CD4-positive, alpha-beta T cell treated with Interleukin-6 at 100 ng/mL for 8 hours (primary cell): ENCODE data around the gene KLK1.
"Not testable (repeated sequence)": the region's sequence is repeated elsewhere in the genome, so short reads cannot be mapped to it uniquely, and the experiment has no call there.

Experiments
- DNase-seq: peaks from one replicate; pipeline ENCODE4 v3.0.0-alpha.2; 2020; ENCODE audit warnings: mixed read lengths, low spot score

KLK1 gene

DNA sequence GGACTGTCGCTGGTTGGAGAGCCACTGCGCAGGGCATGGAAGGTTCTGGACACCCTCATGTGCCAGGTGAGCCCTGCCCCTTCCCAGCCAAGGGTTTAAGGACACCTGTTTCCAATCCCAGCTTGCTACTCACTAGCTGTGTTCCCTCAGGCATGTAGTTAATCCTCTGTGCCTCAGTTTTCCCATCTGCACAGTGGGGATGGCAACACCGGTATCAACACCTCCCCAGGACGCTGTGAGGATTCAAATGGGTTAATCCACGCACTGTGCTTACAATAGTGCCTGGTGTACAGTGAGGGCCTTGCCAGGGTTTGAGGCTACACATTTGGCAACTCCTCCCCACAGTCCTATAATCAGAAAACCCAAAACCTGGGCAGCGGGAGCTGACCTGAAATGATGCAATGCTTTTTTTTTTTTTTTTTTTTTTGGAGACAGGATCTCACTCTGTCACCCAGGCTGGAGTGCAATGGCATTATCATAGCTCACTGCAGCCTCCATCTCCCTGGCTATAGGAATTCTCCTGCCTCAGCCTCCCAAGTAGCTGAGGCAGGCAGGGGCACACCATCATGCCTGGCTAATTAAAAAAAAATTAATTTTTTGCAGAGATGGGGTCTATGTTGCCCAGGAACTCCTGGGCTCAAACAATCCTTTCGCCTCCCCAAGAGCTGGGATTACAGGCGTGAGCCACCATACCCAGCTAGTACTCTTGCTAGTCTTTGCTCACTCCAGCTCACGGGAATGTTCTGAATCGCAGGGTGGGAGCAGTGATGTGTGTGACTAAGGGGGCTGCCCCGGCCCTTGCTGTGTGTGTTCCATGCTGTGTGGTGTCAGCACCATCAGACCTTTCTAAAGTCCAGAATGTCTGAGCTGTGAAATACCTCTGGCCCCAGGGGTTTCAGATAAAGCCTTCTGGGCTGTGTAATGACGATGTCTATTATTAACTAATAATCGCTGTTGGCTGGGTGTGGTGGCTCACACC is 31.0 kb downstream of the KLK1 start:
- no peak for DNase-seq

- no peak for DNase-seq
Observed at GRCh38 chr19:50791594-50792271, 31.9 kb downstream of the KLK1 start.

DNA sequence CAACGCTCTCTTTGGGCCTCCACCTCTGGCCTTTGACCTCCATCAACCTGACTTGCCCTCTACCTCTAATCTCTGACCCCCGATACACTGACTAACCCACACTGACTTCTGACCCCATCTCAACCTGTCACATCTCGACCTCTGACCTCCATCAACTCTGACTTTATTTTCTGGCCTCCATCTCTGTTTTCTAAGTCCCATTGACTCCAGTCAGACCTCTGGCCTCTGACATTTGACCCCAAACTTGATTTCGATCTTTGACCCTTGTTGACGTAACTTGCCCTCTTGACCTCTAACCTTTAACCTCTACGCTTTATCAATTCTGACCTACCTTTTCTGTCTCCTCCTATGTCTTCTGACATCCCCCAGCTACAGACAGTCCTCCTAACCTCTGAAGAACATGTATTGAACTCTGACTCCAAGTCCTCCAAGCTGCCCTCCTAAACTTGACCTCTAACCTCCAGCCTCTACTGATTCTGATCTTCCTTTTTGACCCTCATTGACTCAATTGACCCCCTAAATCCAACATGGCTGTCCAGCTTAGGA is 32.6 kb downstream of the KLK1 start:
- DNase-seq = no peak

DNA sequence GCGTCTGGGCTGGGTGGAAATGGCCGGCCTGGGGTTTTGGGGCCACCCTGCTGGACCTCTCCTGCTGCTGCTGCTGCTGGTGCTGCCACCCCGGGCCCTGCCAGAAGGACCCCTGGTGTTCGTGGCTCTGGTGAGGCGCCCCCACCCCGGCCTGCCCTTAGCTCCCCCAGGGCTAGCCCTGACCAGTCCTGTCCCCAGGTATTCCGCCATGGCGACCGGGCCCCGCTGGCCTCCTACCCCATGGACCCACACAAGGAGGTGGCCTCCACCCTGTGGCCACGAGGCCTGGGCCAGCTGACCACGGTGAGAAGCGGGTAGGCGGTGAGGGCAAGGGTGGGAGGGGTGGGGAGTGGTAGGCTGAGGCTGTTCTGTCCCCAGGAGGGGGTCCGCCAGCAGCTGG is 33.2 kb downstream of the KLK1 start, which contains the start of gene ACP4:
Gene ACP4, plus strand, starts transcription at position 20 of the 400 bp plus-strand sequence. Its CDS starts 0 bp downstream, at position 20.
- DNase-seq = no peak

DNA sequence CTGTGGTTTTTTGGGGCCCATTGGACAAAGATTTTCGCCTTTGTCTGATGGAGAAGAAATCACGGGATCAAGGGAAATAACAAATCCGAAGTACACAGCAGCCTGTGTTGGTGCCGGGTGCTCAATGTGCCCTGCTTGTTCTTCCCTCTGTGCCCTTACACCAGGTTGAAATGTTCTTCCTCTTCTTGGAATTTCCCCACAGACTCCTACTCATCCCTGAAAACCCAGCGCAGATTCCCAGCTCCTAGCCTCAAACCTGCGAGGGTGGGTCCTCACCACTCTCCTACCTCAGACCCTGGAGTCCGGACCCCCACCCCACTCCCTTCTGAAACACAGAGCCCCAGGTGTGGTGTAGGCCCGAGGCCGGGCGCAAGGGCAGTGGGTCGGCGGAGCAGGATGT is 38.3 kb downstream of the KLK1 start:
- no peak for DNase-seq

DNA sequence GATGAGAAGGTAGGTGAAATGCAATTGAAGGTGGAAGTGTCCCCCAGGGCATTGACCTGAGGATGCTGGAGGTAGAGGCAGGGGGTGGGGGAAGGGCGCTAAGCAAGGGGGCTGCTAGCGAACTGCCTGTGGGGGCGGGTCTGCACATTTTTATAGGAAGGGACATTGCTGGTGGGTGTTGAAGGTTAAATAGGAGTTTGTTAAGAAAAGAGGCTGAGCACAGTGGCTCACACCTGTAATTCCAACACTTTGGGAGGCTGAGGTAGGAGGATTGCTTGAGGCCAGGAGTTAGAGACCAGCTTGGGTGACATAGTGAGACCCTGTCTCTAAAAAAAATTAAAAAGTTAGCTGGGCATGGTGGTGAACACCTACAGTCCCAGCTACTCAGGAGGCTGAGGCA is 38.9 kb downstream of the KLK1 start:
- DNase-seq = no peak

DNA sequence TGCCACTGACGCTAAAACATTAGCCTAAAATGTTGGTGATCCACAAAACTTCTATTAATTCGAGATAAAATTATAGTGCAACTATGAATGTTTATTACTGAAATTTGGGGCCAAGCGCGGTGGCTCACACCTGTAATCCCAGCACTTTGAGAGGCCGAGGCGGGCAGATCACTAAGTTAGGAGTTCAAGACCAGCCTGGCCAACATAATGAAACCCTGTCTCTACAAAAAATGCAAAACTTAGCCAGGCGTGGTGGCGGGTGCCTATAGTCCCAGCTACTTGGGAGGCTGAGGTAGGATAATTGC is 39.8 kb downstream of the KLK1 start:
- not testable (repeated sequence) for DNase-seq

DNA sequence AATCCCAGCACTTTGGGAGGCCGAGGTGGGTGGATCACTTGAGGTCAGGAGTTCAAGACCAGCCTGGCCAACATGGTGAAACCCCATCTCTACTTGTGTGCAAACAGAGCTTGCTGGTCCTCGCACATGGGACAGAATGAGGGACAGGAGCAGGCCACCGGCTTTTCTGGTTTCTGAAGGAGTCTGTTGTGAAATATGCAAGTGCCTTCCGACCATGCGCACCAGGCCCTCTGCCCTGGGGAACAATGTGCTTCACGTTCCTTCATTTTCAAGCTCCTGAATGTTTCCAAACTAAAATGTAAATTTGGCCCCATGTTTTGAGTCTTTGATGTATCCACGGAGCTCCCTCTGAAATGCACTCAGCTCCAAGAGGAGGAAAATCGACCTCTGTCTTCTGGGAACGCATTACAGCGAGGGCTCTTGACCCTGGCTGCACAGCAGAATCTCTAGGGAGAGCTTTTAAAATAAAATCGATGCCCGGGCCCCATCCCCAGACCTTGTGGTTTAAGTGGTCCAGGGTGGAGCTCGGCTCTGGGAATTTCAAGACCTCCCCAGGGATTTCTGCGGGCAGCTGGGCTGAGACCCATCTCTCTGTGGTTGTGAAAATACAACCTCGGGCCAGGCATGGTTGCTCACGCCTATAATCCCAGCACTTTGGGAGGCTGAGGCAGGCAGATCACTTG is 42.7 kb downstream of the KLK1 start:
- DNase-seq = no peak

- no peak for DNase-seq
Observed at GRCh38 chr19:50779504-50780457, 43.8 kb downstream of the KLK1 start.

DNA sequence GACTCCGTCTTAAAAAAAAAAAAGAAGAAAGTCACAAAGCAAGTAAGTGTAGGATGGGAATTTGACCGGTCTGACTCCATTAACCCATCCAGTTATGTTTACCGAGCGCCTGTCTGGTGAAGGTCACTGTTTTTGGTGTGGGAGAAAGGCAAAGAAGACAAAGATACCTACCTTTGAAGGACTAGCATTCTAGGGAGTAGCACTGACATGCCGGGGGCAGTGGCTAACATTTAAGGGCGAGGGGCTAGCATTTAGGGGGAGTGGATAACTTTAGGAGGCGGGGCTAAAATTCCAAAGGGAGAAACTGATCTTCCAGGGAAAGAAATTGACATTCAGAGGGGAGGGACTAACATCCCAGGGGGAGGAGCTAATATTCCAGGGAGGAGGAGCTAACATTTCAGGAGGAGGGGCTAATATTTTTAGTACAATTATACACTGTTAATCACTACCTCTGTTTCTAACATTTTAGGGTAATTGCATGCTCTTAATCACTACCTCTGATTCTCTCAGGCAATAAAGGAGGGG is 44.6 kb downstream of the KLK1 start:
- DNase-seq = no peak

- DNase-seq = no peak
Observed at GRCh38 chr19:50777830-50778303, 45.7 kb downstream of the KLK1 start.

DNA sequence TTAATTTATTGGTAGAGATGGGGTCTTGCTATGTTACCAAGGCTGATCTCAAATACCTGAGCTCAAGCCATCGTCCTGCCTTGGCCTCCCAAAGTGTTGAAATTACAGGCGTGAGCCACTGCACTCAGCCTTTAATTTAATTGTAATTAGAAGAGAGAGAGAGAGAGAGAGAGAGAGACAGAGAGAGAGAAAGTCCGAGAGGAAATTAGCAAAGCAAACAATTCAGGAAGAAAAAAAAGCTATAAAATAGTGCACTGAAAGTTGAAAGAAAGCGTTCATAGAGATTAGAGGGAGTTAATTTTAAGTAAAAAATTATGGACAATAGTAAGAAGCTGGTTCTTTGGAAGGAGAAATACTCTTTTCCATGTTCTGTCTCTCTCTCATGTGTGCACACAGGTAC is 46.3 kb downstream of the KLK1 start:
- DNase-seq = no peak

- no peak for DNase-seq
Observed at GRCh38 chr19:50776131-50776530, 47.5 kb downstream of the KLK1 start.

GRCh38 chr19:50773454-50773853 is 50.1 kb downstream of the KLK1 start:
- not testable (repeated sequence) for DNase-seq

DNA sequence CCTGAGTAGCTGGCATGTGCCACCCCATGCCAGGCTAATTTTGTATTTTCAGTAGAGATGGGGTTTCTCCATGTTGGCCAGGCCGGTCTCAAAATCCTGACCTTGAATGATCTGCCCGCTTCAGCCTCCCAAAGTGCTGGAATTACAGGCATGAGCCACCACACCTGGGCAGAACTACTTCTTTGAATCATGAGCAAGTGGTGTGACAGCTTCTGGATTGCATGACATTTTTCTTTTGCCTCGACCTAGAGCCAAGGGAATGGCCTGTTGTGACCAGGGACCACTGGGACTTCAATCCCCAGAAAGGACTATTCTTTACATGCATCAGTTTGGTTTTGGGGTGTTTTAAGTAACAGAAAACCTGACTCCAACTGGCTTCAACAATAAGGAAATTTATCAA is 50.7 kb downstream of the KLK1 start:
- DNase-seq = not testable (repeated sequence)

- DNase-seq = no peak
Observed at GRCh38 chr19:50772476-50772875, 51.1 kb downstream of the KLK1 start.

GRCh38 chr19:50770888-50771287 is 52.7 kb downstream of the KLK1 start:
- DNase-seq = no peak

DNA sequence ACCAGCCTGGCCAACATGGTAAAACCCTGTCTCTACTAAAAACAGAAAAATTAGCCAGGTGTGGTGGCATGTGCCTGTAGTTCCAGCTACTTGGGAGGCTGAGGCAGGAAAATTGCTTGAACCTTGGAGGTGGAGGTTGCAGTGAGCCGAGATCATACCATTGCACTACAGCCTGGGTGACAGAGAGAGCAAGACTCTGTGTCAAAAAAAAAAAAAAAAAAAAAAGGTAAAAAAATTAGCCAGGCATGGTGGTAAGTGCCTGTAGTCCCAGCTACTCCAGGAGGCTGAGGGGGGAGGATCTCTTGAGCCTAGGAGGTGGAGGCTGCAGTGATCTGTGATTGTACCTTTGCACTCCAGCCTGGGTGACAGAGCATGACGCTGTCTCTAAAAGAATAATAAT is 53.4 kb downstream of the KLK1 start, which contains the start of gene GPR32:
Gene GPR32, plus strand, starts transcription at position 301 of the 400 bp plus-strand sequence. CDS start 137 bp downstream, outside the sequence.
- DNase-seq = not testable (repeated sequence)
